CD14-positive monocyte (primary cell): Measurements from ENCODE around the gene AIFM3. TPM values are rescaled to one million over a fixed set of nuclear protein-coding genes. Genes with fewer than 3 reads are reported as not detected.

Experiments used
- DNase-seq, 3 donors: peaks; one replicate each; pipeline ENCODE4 v3.0.0-alpha.2; 2011 to 2022
- H2AFZ ChIP-seq: 2 replicates; pipeline ENCODE4 v1.6.0; 2012; ENCODE audit warnings: mild to moderate bottlenecking, low read depth, low read length, inconsistent platforms; ENCODE audit not compliant: insufficient read depth, poor library complexity, severe bottlenecking
- H3K27ac ChIP-seq, 2 donors: 1 replicate in 1 of 2; 2 replicates in 1 of 2; pipeline ENCODE4 v1.5.1; 2012 to 2013; ENCODE audit warnings: low read length in 2 of 2, control low read depth in 1 of 2, inconsistent platforms in 1 of 2, low read depth in 1 of 2, mild to moderate bottlenecking in 1 of 2
- H3K27me3 ChIP-seq, 2 donors: one replicate each; pipeline versions ENCODE4 v1.6.0 to v1.6.1; 2011 to 2013; ENCODE audit warnings: low read length in 2 of 2; ENCODE audit not compliant: control insufficient read depth in 2 of 2, insufficient read depth in 2 of 2
- H3K36me3 ChIP-seq, 2 donors: replicated peaks in 1 of 2; 1 replicate in 1 of 2; 2 replicates in 1 of 2; pipeline versions ENCODE4 v1.5.1 to v1.6.1; 2012 to 2013; ENCODE audit warnings: low read length in 2 of 2, control low read depth in 1 of 2, inconsistent platforms in 1 of 2, mild to moderate bottlenecking in 1 of 2; ENCODE audit not compliant: insufficient read depth in 2 of 2, control insufficient read depth in 1 of 2
- H3K4me1 ChIP-seq, 2 donors: 1 replicate in 1 of 2; 2 replicates in 1 of 2; pipeline versions ENCODE4 v1.5.1 to v1.6.1; 2012 to 2013; ENCODE audit warnings: low read length in 2 of 2, control low read depth in 1 of 2, inconsistent platforms in 1 of 2, mild to moderate bottlenecking in 1 of 2, moderate library complexity in 1 of 2; ENCODE audit not compliant: insufficient read depth in 2 of 2, control insufficient read depth in 1 of 2
- H3K4me2 ChIP-seq: replicated peaks from 2 replicates; pipeline ENCODE3; 2012; ENCODE audit warnings: low read length, moderate library complexity, mild to moderate bottlenecking; ENCODE audit not compliant: poor library complexity, severe bottlenecking; ENCODE audit errors: extremely low read depth
- H3K4me3 ChIP-seq, 3 experiments: fragments of 200-600 bp in 1 of 3; sonication (generic) in 1 of 3; replicated peaks in 1 of 3; 1 replicate in 2 of 3; 2 replicates in 1 of 3; pipeline ENCODE4 v1.5.1; 2011 to 2013; ENCODE audit warnings: low read length in 3 of 3, mild to moderate bottlenecking in 3 of 3, control low read depth in 2 of 3, low read depth in 2 of 3, inconsistent platforms in 1 of 3, moderate library complexity in 1 of 3
- H3K79me2 ChIP-seq: 2 replicates; pipeline ENCODE4 v1.6.0; 2012; ENCODE audit warnings: mild to moderate bottlenecking, control low read depth, inconsistent platforms, low read length, moderate library complexity; ENCODE audit not compliant: insufficient read depth
- H3K9ac ChIP-seq: 2 replicates; pipeline ENCODE4 v1.6.0; 2017; ENCODE audit warnings: low read length, mild to moderate bottlenecking; ENCODE audit not compliant: insufficient read depth, poor library complexity, severe bottlenecking
- H3K9me3 ChIP-seq, 2 donors: replicated peaks in 1 of 2; 1 replicate in 1 of 2; 2 replicates in 1 of 2; pipeline versions ENCODE4 v1.5.1 to v1.6.1; 2012 to 2013; ENCODE audit warnings: low read length in 2 of 2, control low read depth in 1 of 2; ENCODE audit not compliant: control insufficient read depth in 1 of 2, insufficient read depth in 1 of 2
- H4K20me1 ChIP-seq: 2 replicates; pipeline ENCODE4 v1.6.0; 2012; ENCODE audit warnings: mild to moderate bottlenecking, low read length, control low read depth, moderate library complexity; ENCODE audit not compliant: insufficient read depth
- H3K27ac Mint-ChIP-seq, 7 donors: one replicate each; pipeline ENCODE4 v1.8.0; 2020; ENCODE audit warnings: mild to moderate bottlenecking in 7 of 7, mixed read lengths in 7 of 7, moderate library complexity in 6 of 7, inconsistent platforms in 2 of 7
- H3K27me3 Mint-ChIP-seq, 3 donors: one replicate each; pipeline ENCODE4 v1.8.0; 2021 to 2022; ENCODE audit warnings: low read depth in 3 of 3, mild to moderate bottlenecking in 3 of 3, mixed read lengths in 3 of 3, moderate library complexity in 3 of 3, inconsistent platforms in 1 of 3
- H3K36me3 Mint-ChIP-seq, 2 donors: one replicate each; pipeline ENCODE4 v1.8.0; 2020; ENCODE audit warnings: mixed read lengths in 2 of 2, inconsistent platforms in 1 of 2, mild to moderate bottlenecking in 1 of 2
- H3K4me1 Mint-ChIP-seq: one replicate; pipeline ENCODE4 v1.8.0; 2020; ENCODE audit warnings: mild to moderate bottlenecking, mixed read lengths
- H3K4me3 Mint-ChIP-seq, 2 donors: one replicate each; pipeline ENCODE4 v1.8.0; 2020; ENCODE audit warnings: mild to moderate bottlenecking in 2 of 2, mixed read lengths in 2 of 2, moderate library complexity in 1 of 2
- H3K9me3 Mint-ChIP-seq, 7 donors: one replicate each; pipeline ENCODE4 v1.8.0; 2020 to 2022; ENCODE audit warnings: mixed read lengths in 7 of 7, mild to moderate bottlenecking in 6 of 7, moderate library complexity in 6 of 7, inconsistent platforms in 2 of 7
- CTCF ChIP-seq: fragments of 200-600 bp; IDR thresholded peaks from one replicate; pipeline ENCODE4 v1.8.0; 2022; ENCODE audit warnings: antibody characterized with exemption, mild to moderate bottlenecking
- WGBS: methylation state at CpG from one replicate; pipeline ENCODE4 v1.1.5; 2013; ENCODE audit warnings: missing lambda C conversion rate; ENCODE audit not compliant: insufficient coverage; 5-methylcytosine and 5-hydroxymethylcytosine counted together
- intact Hi-C, 2 donors: fragments of 100-400 bp; cut with micrococcal nuclease; formaldehyde crosslinking; loops; one replicate each; pipeline versions ENCODE4 v1.15.0 to v1.15.1; 2023
- polyA plus RNA-seq, 3 donors: library from polyadenylated mRNA; depleted of rRNA in 1 of 3; unstranded in 2 of 3; stranded (reverse) in 1 of 3; fragments of 300-500 nt in 2 of 3; fragments of >200 nt in 1 of 3; fragmentation: Illumina TruSeq in 2 of 3; gene quantifications; 1 replicate in 2 of 3; 2 replicates in 1 of 3; pipeline ENCODE4 v1.2.3, GENCODE V29; 2012 to 2021

The AIFM3 gene
- polyA plus RNA-seq, 3 donors, result 2.1 to 40.9 (median 2.3) TPM

DNA sequence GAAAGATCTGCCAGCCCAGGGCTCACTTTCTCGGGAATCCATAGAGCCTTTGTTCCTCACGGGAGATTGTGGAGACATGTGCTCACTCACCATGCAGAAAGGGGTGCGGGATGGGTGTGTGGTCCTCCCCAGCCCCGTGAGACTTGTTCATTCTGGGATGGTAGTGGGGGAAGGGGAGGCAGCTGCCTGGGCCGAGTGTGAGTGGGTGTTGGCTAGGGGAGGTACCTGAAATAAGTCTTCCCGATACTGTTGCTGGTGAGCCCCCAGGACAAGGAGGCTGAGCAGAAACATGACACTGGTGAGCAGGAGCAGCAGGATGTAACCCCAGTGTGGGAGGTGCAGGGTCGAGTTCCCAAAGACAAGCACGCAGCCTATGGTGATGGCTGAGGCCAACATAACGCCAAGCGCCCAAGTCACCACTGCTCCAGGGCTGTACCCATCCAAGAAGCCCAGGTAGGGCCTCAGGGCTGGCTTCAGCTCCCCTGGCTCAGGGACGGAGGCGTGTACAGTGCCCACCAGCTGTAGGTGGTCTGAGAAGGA is 62.5 kb downstream of the AIFM3 start:
- Histone ChIP-seq H3K27ac (no peak overlapping the region), H3K4me1 (no peaks in the 10 kb centered on the region), H3K36me3 (no peaks in the 10 kb centered on the region), H3K4me3 (no peak overlapping the region), H3K9ac (no peak overlapping the region), H3K79me2 (no peaks in the 10 kb centered on the region), H4K20me1 (no peaks in the 10 kb centered on the region), H3K4me2 (no peak overlapping the region), H3K9me3 (no peaks in the 10 kb centered on the region), H2AFZ (no peak overlapping the region), H3K27me3 (peaks cover 9 to 30% of the 10 kb centered on the region in 2 donors)
- no peak for TF ChIP-seq CTCF
- intact Hi-C loops, result loop anchor here in 1 of 2 donors (10.0 kb wide), 1 partner anchor 65 kb away; the partner anchor contains the start of gene AIFM3
- no peak for DNase-seq
- Mint-ChIP-seq H3K4me3 (no peak overlapping the region), H3K36me3 (no peaks in the 10 kb centered on the region), H3K9me3 (peaks cover 0 to 5% (median 0%) of the 10 kb centered on the region in 7 donors), H3K27ac (no peak overlapping the region), H3K27me3 (peaks cover 30 to 37% (median 36%) of the 10 kb centered on the region in 3 donors), H3K4me1 (no peaks in the 10 kb centered on the region)
- WGBS, result 92% methylated on average over 12 of the region's 12 CpGs

- H3K9ac ChIP-seq, result no peak overlapping the region
- intact Hi-C loops, result no loop called here
- no peaks in the 10 kb centered on the region for H3K36me3 ChIP-seq
- H3K79me2 ChIP-seq, result no peaks in the 10 kb centered on the region
- H3K9me3 ChIP-seq, result no peaks in the 10 kb centered on the region
- no peak overlapping the region for H2AFZ ChIP-seq
- Mint-ChIP-seq H3K36me3 (no peaks in the 10 kb centered on the region), H3K9me3 (peaks cover 0 to 5% (median 0%) of the 10 kb centered on the region in 7 donors), H3K4me1 (no peaks in the 10 kb centered on the region), H3K27ac (no peak overlapping the region), H3K27me3 (peaks cover 32 to 39% (median 37%) of the 10 kb centered on the region in 3 donors), H3K4me3 (peak overlapping the region in 1 of 2 donors; percentile 36)
- DNase-seq, result no peak
- no peaks in the 10 kb centered on the region for H3K4me1 ChIP-seq
- H3K4me3 ChIP-seq, result no peak overlapping the region
- no peak overlapping the region for H3K27ac ChIP-seq
- peaks cover 9 to 30% of the 10 kb centered on the region in 2 donors for H3K27me3 ChIP-seq
- H3K4me2 ChIP-seq, result no peak overlapping the region
- H4K20me1 ChIP-seq, result no peaks in the 10 kb centered on the region
- TF ChIP-seq CTCF, result no peak
- WGBS, result 96% methylated on average over 15 of the region's 15 CpGs
Observed at GRCh38 chr22:21030032-21030431, 63.0 kb downstream of the AIFM3 start.

Other genes with a start within 250 kb of the AIFM3 start
- not detected for gene SERPIND1, start 193.1 kb upstream of the AIFM3 start, polyA plus RNA-seq
- gene PI4KA, start 108.4 kb upstream of the AIFM3 start, polyA plus RNA-seq, result 10 to 100 TPM; 22.8 to 74.4 (median 38.2) TPM
- 10 to 100 TPM; 22.3 to 32.8 (median 28.9) TPM for gene SNAP29, start 108.2 kb upstream of the AIFM3 start, polyA plus RNA-seq
- gene CRKL, start 49.8 kb upstream of the AIFM3 start, polyA plus RNA-seq, result 10 to 100 TPM; 26.0 to 37.5 (median 29.4) TPM
- gene LZTR1, start 15.0 kb downstream of the AIFM3 start, polyA plus RNA-seq, result 10 to 100 TPM in 2 of 3 donors, 1 to 10 TPM in 1; 7.1 to 63.3 (median 11.5) TPM
- 10 to 100 TPM; 18.4 to 22.9 (median 19.8) TPM for gene THAP7, start 34.9 kb downstream of the AIFM3 start, polyA plus RNA-seq
- gene P2RX6, start 47.9 kb downstream of the AIFM3 start, polyA plus RNA-seq, result not detected
- gene SLC7A4, start 65.3 kb downstream of the AIFM3 start, polyA plus RNA-seq, result not detected
- gene LRRC74B, start 78.7 kb downstream of the AIFM3 start, polyA plus RNA-seq, result not detected